GM18870 (cell line): Measurements from ENCODE around the gene PLCG1.
"Not testable (repeated sequence)": the region's sequence is repeated elsewhere in the genome, so short reads cannot be mapped to it uniquely, and the experiment has no call there.

Experiments
- ATAC-seq: cut with Tn5 transposase; IDR thresholded peaks from one replicate; pipeline ENCODE4 v1.9.1; 2021; ENCODE audit warnings: moderate library complexity; ENCODE audit not compliant: unreplicated experiment

PLCG1 gene

GRCh38 chr20:41124451-41125094, 12.8 kb upstream of the PLCG1 start:
- no peak for ATAC-seq

GRCh38 chr20:41125530-41126457, 11.5 kb upstream of the PLCG1 start:
- ATAC-seq: no peak

- no peak for ATAC-seq
These were observed 10.6 kb upstream of the PLCG1 start for GRCh38 chr20:41126719-41127118.

- ATAC-seq: not testable (repeated sequence)
These were observed 9.0 kb upstream of the PLCG1 start for GRCh38 chr20:41128317-41128716.

GRCh38 chr20:41131594-41132387, 5.6 kb upstream of the PLCG1 start:
- no peak for ATAC-seq

GRCh38 chr20:41132388-41132775, 5.0 kb upstream of the PLCG1 start:
- ATAC-seq: not testable (repeated sequence)

- ATAC-seq: peak; percentile 46
These were observed 3.5 kb upstream of the PLCG1 start for GRCh38 chr20:41133709-41134361.

GRCh38 chr20:41134362-41135186, 2.8 kb upstream of the PLCG1 start:
- no peak for ATAC-seq

GRCh38 chr20:41135187-41135887, 2.0 kb upstream of the PLCG1 start:
- ATAC-seq: no peak

GRCh38 chr20:41135888-41136679, 1.3 kb upstream of the PLCG1 start:
- ATAC-seq: no peak

- ATAC-seq: no peak
These were observed 501 bp downstream of the PLCG1 start for GRCh38 chr20:41137614-41138474.

- ATAC-seq: no peak
These were observed 1.3 kb downstream of the PLCG1 start for GRCh38 chr20:41138475-41139226.

GRCh38 chr20:41139227-41140093, 2.1 kb downstream of the PLCG1 start:
- no peak for ATAC-seq

- no peak for ATAC-seq
These were observed 3.1 kb downstream of the PLCG1 start for GRCh38 chr20:41140226-41141133.
